NCI-H345 treated with DMSO at 0.1 percent for 48 hours (cell line): Measurements from ENCODE around the gene RFX1.
"Not testable (repeated sequence)": the region's sequence is repeated elsewhere in the genome, so short reads cannot be mapped to it uniquely, and the experiment has no call there.

ENCODE experiments used
- DNase-seq: peaks from one replicate; lab custom pipeline; 2025; ENCODE audit not compliant: unreplicated experiment; lab: John Stamatoyannopoulos, UW

Gene RFX1

DNA sequence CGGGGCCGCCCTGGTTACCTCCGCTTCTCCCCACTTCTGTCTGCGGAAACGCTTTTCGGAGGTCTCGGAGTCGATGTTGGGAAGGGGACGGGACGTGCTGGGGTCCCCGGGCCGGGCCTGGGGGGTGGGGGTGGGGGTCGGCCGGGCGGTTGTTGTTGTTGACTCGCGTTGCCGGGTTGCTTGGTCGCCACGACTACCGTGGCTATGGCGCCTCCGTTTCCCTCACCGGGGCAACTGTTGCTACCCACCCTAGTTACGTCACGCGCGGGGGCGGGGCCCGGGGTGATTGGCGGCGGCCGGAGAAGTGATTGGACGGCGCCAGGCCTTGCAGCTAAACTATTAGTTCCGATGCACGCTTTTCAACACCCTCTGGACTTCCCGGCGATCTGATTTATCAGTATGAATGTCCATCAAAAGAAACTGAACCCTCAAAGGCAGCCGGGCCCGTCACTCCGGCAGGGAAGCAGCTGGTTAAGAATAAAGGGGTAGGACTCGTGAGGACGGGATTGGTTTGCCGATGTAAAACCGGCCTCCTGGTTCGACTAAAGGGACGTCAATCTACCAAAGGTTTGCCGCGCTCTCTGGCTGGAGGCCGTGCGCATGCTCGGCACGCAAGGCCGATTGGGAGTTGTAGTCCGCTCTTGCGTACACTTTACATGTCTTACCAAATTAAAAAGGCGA, at the start of gene RFX1:
TSS of gene RFX1 (minus strand) at position 236 of the 681 bp plus-strand sequence. CDS start 12,477 bp downstream, outside the sequence.
- peak; percentile 96 for DNase-seq

- no peak for DNase-seq
Observed at GRCh38 chr19:14055396-14055795, 49.3 kb upstream of the RFX1 start.

DNA sequence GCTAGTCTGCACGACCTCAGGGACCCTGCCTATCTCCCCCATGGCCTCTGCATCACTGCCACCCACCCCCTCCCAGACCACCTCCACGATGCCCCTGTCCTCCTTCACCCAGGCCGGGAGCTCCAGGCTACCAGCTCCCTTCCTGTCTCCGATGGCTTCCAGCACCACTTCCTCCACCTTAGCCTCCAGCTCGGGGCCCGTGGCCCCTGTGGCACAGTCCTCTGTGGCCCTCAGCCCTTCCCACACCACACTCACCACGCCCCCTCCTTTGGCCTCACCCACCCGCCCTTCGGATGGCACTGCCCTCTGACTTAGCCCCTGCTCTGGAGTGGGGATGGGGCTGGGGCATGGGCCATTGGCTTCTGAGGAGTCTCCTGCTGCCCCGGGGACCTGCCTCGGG, 48.6 kb upstream of the RFX1 start:
- DNase-seq: no peak

- no peak for DNase-seq
Observed at GRCh38 chr19:14054099-14054498, 48.0 kb upstream of the RFX1 start.

GRCh38 chr19:14053500-14053899, 47.4 kb upstream of the RFX1 start:
- no peak for DNase-seq

DNA sequence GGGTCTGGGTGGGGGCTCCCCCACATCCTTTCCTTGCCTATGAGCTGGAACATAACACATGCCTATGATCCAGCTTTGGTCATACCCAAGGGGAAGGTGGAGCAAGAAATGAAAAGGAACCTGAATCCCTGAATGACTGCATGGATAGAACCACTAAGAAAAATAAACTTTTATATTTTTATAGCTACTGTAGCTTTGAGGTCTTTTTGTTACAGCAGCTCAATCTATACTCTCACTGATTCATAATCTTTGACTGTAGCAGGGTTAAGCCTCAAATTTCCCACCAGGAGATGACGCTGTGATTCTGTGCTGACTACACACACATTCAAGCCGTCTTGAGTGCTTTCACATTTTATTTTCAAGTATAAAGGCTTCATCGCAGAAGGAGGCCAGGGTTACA, 46.9 kb upstream of the RFX1 start:
- DNase-seq: no peak

- DNase-seq: no peak
Observed at GRCh38 chr19:14052470-14052869, 46.4 kb upstream of the RFX1 start.

DNA sequence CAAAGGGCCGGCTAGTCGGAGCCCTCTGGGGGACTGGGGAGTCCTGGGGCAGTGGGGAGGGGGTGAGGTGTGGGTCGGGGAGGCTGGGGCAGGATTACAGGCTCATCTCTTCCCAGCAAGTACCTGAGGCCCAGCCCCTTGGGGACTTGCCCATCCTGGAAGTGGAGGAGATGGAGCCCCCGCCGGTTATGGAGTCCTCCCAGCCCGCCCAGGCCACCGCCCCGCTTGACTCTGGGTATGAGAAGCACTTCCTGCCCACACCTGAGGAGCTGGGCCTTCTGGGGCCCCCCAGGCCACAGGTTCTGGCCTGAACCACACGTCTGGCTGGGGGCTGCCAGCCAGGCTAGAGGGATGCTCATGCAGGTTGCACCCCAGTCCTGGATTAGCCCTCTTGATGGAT, 45.9 kb upstream of the RFX1 start:
- DNase-seq: no peak

- not testable (repeated sequence) for DNase-seq
Observed at GRCh38 chr19:14050961-14051360, 44.8 kb upstream of the RFX1 start.

- DNase-seq: no peak
Observed at GRCh38 chr19:14050512-14050911, 44.4 kb upstream of the RFX1 start.

- no peak for DNase-seq
Observed at GRCh38 chr19:14048443-14049153, 42.5 kb upstream of the RFX1 start.

GRCh38 chr19:14047866-14048265, 41.7 kb upstream of the RFX1 start:
- DNase-seq: not testable (repeated sequence)

- not testable (repeated sequence) for DNase-seq
Observed at GRCh38 chr19:14042659-14043608, 36.8 kb upstream of the RFX1 start.

- no peak for DNase-seq
Observed at GRCh38 chr19:14039181-14039580, 33.1 kb upstream of the RFX1 start.

GRCh38 chr19:14035706-14036105, 29.6 kb upstream of the RFX1 start:
- DNase-seq: no peak

- DNase-seq: not testable (repeated sequence)
Observed at GRCh38 chr19:14035159-14035558, 29.0 kb upstream of the RFX1 start.

- DNase-seq: no peak
Observed at GRCh38 chr19:14033946-14034345, 27.8 kb upstream of the RFX1 start.

GRCh38 chr19:14031719-14032480, 25.8 kb upstream of the RFX1 start, which contains the start of gene IL27RA:
IL27RA (plus strand) TSS chr19:14031762; CDS start chr19:14031873, 111 bp downstream.
- DNase-seq: no peak

GRCh38 chr19:14030997-14031718, 25.0 kb upstream of the RFX1 start:
- no peak for DNase-seq

- no peak for DNase-seq
Observed at GRCh38 chr19:14028901-14029300, 22.8 kb upstream of the RFX1 start.
